ENCODE results near the gene ERI2.
"Not testable (repeated sequence)": the region's sequence is repeated elsewhere in the genome, so short reads cannot be mapped to it uniquely, and the experiment has no call there.

ERI2 gene

DNA sequence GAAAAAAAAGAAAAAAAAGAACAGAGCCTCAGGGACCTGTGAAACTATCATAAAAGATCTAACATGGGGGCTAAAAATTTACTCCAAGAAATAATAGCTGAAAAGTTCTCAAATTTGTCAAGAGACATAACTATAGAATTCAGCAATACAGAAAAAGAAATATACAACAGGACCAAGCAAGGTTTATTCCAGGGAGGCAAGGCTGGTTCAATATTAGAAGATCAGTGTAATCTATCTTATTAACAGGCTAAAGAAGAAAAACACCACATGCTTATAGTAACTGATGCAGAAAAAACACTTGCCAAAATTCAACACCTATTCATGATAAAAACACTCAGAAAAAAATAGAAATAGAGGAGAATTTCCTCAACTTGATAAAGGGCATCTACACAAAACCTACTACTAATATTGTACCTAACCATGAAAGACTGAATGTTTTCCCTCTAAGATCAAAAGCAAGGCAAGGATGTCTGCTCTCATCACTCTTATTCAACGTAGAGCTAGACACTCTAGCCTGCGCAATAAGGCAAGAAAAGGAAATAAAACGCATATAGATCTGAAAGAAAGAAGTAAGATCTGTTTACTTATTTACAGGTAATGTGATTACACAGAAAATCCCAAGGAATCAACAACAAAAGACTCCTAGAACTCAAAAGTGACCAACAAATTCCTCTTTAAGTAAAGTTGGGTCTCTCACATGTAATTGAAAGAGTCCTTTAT lies 43.7 kb downstream of the ERI2 start:
- no peak for DNase-seq

DNA sequence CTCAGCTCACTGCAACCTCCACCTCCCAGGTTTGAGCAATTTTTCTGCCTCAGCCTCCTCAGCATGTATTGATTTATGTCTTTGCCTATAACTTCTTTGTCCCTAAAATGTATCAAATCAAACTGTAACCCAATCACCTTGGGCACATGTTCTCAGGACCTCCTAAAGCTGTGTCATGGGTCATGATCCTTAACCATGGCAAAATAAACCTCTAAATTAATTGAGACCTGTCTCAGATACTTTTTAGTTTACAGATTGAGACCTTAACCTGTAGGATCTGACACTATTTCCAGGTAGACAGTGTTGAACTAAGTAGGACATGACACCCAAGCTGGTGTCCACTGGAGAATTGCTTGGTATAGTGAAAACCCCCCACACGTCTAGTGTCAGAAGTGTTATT lies 45.1 kb downstream of the ERI2 start:
- no peak for DNase-seq

DNA sequence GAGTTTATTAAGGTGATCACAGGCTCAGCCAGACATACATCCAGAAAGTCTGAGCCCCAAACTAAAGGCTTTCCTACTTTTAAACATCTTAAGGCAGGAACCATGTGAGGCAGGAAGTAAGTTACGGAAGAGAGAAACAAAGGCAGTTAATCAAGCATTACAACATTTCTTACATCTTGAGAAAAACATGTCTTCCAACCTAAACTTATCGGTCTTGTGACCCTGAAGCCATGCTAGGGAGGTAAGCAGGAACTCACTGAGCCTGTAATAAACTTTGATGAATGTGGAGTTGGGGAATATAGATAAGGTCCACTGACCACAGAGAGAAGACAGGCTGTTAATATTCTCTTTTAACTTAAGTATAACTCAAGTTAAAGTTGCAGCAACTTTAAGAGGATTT lies 45.9 kb downstream of the ERI2 start:
- DNase-seq, result no peak

DNA sequence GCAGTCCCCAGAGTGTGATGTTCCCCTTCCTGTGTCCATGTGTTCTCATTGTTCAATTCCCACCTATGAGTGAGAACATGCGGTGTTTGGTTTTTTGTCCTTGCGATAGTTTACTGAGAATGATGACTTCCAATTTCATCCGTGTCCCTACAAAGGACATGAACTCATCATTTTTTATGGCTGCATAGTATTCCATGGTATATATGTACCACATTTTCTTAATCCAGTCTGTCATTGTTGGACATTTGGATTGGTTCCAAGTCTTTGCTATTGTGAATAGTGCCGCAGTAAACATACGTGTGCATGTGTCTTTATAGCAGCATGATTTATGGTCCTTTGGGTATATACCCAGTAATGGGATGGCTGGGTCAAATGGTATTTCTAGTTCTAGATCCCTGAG lies 50.5 kb downstream of the ERI2 start:
- DNase-seq, result not testable (repeated sequence)

DNA sequence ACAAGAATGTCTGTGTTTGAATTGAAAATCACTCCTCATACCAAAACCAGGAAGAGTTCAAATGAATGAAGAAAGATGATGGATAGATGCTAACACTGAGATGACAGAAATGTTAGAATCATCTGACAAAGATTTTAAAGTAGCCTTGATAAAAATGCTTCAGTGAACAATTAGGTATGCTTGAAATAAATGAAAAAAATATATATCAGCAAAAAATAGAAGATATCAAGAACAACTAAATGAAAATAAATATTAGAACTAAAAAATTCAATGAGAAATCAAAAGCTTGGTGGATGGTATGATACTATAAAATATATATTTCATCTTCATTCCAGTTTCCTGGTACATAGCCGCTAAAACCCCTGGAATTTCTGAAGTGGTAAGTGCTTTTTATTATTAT lies 51.0 kb downstream of the ERI2 start:
- DNase-seq, result no peak

DNA sequence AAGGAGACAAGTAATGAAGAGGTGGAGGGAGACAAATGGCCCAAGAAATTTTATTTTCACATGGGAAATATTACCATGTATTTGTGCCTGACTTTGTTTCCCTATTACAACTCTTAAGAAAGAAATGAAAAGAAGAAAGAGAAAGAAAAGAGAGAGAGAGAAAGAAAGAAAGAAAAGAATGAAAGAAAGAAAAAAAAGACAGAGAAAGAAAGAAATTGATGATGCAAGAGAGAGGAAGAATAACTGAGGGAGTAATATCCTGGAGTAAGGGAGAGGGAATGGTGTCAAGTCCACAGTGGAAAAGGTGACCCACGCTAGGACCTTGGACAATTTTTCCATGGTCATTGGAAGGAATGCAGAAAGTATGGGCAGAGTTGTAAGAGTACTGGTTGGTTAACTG lies 52.5 kb downstream of the ERI2 start:
- no peak for DNase-seq

DNA sequence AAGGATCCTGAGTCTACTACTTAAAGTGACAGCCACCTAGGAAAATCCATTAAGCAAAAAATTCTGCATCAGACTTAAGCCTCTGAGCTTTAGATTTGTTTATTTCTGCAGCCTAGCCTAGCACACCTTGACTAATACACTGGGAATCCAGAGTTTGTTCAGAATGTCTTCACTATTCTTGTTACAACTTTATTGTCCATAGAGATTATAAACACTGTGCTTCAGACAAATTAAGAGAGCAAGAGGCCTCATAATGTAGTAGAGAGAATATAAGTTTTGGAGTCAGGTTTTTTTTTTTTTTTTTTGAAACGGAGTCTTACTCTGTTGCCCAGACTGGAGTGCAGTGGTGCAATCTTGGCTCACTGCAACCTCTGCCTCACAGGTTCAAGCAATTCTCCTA lies 55.7 kb downstream of the ERI2 start:
- no peak for DNase-seq

DNA sequence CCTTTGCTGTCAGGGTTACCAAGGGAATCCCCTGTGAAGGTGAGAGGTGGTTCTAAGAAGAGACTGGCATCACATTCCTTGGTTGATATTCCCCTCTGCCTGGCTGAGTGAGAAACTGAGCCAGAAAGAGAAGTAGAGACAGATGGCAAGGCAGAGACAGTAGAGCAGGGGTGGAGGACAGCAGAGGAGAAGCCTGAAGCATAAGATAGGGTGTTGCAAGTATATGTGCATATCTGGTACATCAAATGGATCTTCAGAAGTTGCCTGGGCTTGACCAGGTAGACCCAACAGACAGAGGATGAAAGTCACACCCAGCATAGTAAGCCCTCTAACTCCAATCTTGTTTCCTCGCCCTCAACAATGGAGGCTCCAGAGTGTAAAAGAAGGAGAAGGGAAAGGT lies 56.8 kb downstream of the ERI2 start:
- no peak for DNase-seq

DNA sequence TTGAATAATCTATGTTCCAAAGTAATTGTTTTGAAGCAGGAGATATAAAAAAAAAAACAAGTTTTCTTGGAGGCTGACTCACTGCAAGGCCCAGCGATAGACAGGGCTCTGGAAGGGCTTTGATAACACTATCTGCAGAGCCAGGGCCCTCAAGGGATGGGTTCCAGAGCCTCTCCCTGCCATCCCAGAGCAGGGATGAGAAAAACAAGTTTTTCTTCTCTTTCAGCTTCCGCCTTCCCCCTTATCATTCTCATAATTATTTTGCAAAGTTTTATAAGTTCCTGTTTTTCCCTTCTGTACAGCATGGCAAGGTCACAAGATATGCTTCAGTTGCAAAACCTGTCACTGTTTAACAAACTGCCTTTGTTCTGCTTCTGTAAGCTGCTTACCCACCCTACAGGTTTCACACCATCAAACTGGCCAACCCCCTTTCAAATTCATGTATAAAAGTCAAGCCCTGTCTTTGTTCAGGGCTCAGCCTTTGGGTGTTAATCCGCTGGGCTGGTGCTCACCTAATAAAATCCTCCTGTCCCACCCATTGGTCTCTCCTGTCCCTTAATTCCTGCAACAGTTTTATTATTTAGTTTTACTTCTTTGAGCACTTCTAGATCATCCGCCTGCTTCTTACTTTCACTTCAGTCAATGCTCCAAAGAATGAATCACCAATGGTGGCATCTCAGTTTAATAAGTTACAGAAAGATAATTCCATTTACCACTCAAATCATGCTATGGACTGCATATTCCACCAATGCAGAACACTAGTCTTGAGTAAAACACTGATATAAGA lies 59.0 kb downstream of the ERI2 start:
- no peak for DNase-seq

DNA sequence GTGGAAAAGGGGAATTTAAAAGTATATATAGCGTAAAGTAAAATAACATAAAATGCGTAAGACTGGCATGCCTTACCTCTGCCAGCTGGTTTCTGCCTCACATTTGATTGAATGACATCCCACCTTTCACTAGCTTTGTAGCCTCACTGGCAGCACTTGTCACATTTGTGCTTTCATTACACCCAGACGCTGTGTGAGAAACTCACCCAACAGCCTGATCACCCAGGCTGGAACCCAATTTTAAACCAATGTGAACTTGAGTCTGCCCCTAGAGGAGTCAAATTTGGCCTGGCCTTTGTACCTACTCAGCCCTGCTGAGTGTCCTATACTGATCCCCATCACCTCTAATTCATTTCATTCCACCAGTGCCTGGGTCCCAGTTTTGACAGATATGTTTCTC lies 59.8 kb downstream of the ERI2 start:
- DNase-seq, result no peak

All from activated CD8-positive, alpha-beta memory T cell treated with anti-CD3 and anti-CD28 coated beads for 24 hours (primary cell).